Neural cell (in vitro differentiated cells): Measurements from ENCODE around the gene TGFBRAP1. TPM values are rescaled to one million over a fixed set of nuclear protein-coding genes. Genes with fewer than 3 reads are reported as not detected.

Experiments used
- H2AFZ ChIP-seq: fragments of 200-600, 300-800 bp; sonication (generic), shearing (Covaris generic); 2 replicates; pipeline ENCODE4 v1.6.0; 2014; ENCODE audit warnings: low read depth, mild to moderate bottlenecking, antibody characterized with exemption, low read length, moderate library complexity
- H3F3A ChIP-seq: fragments of 200-600 bp; shearing (Covaris generic); 2 replicates; pipeline ENCODE4 v1.6.1; 2016; ENCODE audit warnings: mild to moderate bottlenecking, moderate library complexity, mixed read lengths, antibody characterized with exemption, low read length; ENCODE audit not compliant: insufficient read depth, poor library complexity, severe bottlenecking
- H3K27ac ChIP-seq: fragments of 200-600, 300-800 bp; sonication (generic), shearing (Covaris generic); 2 replicates; pipeline ENCODE4 v1.5.1; 2014; ENCODE audit warnings: mild to moderate bottlenecking, low read length, moderate library complexity
- H3K27me3 ChIP-seq: fragments of 300-800, 200-600 bp; sonication (generic), shearing (Covaris generic); 2 replicates; pipeline ENCODE4 v1.6.0; 2014; ENCODE audit warnings: mild to moderate bottlenecking, low read depth, low read length, moderate library complexity; ENCODE audit not compliant: insufficient read depth
- H3K36me3 ChIP-seq: fragments of 300-800, 200-600 bp; sonication (generic), shearing (Covaris generic); 2 replicates; pipeline ENCODE4 v1.5.1; 2014; ENCODE audit warnings: mild to moderate bottlenecking, antibody characterized with exemption, low read length, moderate library complexity; ENCODE audit not compliant: insufficient read depth
- H3K4me2 ChIP-seq: fragments of 300-800, 200-600 bp; sonication (generic), shearing (Covaris generic); 2 replicates; pipeline ENCODE4 v1.6.0; 2014; ENCODE audit warnings: mild to moderate bottlenecking, low read length
- H3K4me3 ChIP-seq: fragments of 300-800, 200-600 bp; sonication (generic), shearing (Covaris generic); 2 replicates; pipeline ENCODE4 v1.5.1; 2014; ENCODE audit warnings: mild to moderate bottlenecking, low read length, moderate library complexity
- H3K79me2 ChIP-seq: fragments of 200-600 bp; shearing (Covaris generic); replicated peaks from 2 replicates; pipeline ENCODE4 v1.6.0; 2014; ENCODE audit warnings: mild to moderate bottlenecking, low read length, moderate library complexity; ENCODE audit not compliant: insufficient read depth
- H3K9ac ChIP-seq: fragments of 300-800, 200-600 bp; sonication (generic), shearing (Covaris generic); 2 replicates; pipeline ENCODE4 v1.6.1; 2016; ENCODE audit warnings: mild to moderate bottlenecking, low read length, mixed read lengths
- H3K9me2 ChIP-seq: fragments of 200-600 bp; shearing (Covaris generic); 2 replicates; pipeline ENCODE4 v1.6.1; 2016; ENCODE audit warnings: mild to moderate bottlenecking, low read length, mixed read lengths; ENCODE audit not compliant: insufficient read depth
- H3K9me3 ChIP-seq: fragments of 200-600, 300-800 bp; sonication (generic), shearing (Covaris generic); 2 replicates; pipeline ENCODE4 v1.6.1; 2016; ENCODE audit warnings: mild to moderate bottlenecking, mixed run types, low read length, moderate library complexity, mixed read lengths
- H4K20me1 ChIP-seq: fragments of 200-600 bp; shearing (Covaris generic); 2 replicates; pipeline ENCODE4 v1.6.1; 2016; ENCODE audit warnings: mild to moderate bottlenecking, mixed run types; ENCODE audit not compliant: insufficient read depth
- CTCF ChIP-seq: fragments of 450-650 bp; IDR thresholded peaks from 2 replicates; pipeline ENCODE4 v1.5.1; 2014; ENCODE audit warnings: antibody characterized with exemption, mild to moderate bottlenecking, moderate library complexity; ENCODE audit not compliant: poor library complexity, severe bottlenecking
- EP300 ChIP-seq: fragments of 450-650 bp; conservative IDR thresholded peaks from 2 replicates; pipeline ENCODE4 v1.6.1; 2014; ENCODE audit warnings: antibody characterized with exemption, mild to moderate bottlenecking, moderate library complexity; ENCODE audit not compliant: poor library complexity, severe bottlenecking
- EZH2 ChIP-seq: fragments of 200-600, 300-800 bp; shearing (Covaris generic), sonication (generic); IDR thresholded peaks from 2 replicates; pipeline ENCODE4 v1.6.1; 2014; ENCODE audit warnings: antibody characterized with exemption, low read length, borderline replicate concordance, mild to moderate bottlenecking; ENCODE audit not compliant: insufficient read depth, poor library complexity, severe bottlenecking
- MXI1 ChIP-seq: fragments of 450-650 bp; conservative IDR thresholded peaks from 2 replicates; pipeline ENCODE4 v1.6.1; 2014; ENCODE audit warnings: antibody characterized with exemption, mild to moderate bottlenecking; ENCODE audit not compliant: poor library complexity, severe bottlenecking
- POLR2AphosphoS5 ChIP-seq: IDR thresholded peaks from 2 replicates; pipeline ENCODE4 v1.6.1; 2012
- RAD21 ChIP-seq: fragments of 450-650 bp; conservative IDR thresholded peaks from 2 replicates; pipeline ENCODE4 v1.6.1; 2014; ENCODE audit warnings: antibody characterized with exemption, mild to moderate bottlenecking, moderate library complexity
- REST ChIP-seq: IDR thresholded peaks from 2 replicates; pipeline ENCODE4 v1.6.1; 2012; ENCODE audit warnings: borderline replicate concordance
- SMC3 ChIP-seq: fragments of 450-650 bp; conservative IDR thresholded peaks from 2 replicates; pipeline ENCODE4 v1.6.1; 2014; ENCODE audit warnings: antibody characterized with exemption, mild to moderate bottlenecking, moderate library complexity; ENCODE audit not compliant: poor library complexity
- TAF1 ChIP-seq: IDR thresholded peaks from 2 replicates; pipeline ENCODE4 v1.6.1; 2012; ENCODE audit warnings: low read depth
- polyA plus RNA-seq: library from polyadenylated mRNA; depleted of rRNA; stranded (reverse); fragments of >200 nt; gene quantifications from 2 replicates; pipeline ENCODE4 v1.2.3, GENCODE V29; 2014

The TGFBRAP1 gene
- polyA plus RNA-seq, 1 donor from 2014 or later, result 13.9 TPM

DNA sequence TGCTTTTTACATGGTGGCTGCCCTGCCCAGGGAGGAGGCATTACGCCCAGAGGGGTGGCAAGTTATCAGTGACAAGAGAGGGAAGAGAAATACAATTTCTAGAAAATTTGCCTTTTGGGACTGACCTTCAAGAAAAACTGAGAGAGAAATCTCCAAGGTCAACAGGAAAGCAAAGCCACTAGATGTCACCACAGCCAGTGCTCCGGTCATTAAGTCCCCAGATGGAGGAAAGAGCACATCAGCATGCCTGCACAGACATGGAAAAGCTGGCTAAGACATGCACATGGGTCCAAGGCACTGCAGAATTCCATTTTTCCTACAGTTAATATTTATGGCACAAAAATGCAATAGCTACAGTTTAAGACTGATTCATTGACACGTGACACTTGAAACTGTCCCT, 48.3 kb upstream of the TGFBRAP1 start:
- Histone ChIP-seq H3K27ac (no peak overlapping the region), H3K4me2 (no peak overlapping the region), H3K27me3 (no peaks in the 10 kb centered on the region), H4K20me1 (no peaks in the 10 kb centered on the region), H3K79me2 (no peaks in the 10 kb centered on the region), H3K9me3 (no peaks in the 10 kb centered on the region), H3F3A (no peaks in the 10 kb centered on the region), H3K9ac (no peak overlapping the region), H3K36me3 (no peaks in the 10 kb centered on the region), H2AFZ (no peak overlapping the region), H3K9me2 (no peaks in the 10 kb centered on the region), H3K4me3 (no peak overlapping the region)
- TF ChIP-seq TAF1, result no peak
- TF ChIP-seq RAD21, result no peak
- no peak for TF ChIP-seq EZH2
- no peak for TF ChIP-seq CTCF
- no peak for TF ChIP-seq EP300
- TF ChIP-seq SMC3, result no peak
- no peak for TF ChIP-seq POLR2AphosphoS5
- no peak for TF ChIP-seq MXI1
- TF ChIP-seq REST, result no peak

DNA sequence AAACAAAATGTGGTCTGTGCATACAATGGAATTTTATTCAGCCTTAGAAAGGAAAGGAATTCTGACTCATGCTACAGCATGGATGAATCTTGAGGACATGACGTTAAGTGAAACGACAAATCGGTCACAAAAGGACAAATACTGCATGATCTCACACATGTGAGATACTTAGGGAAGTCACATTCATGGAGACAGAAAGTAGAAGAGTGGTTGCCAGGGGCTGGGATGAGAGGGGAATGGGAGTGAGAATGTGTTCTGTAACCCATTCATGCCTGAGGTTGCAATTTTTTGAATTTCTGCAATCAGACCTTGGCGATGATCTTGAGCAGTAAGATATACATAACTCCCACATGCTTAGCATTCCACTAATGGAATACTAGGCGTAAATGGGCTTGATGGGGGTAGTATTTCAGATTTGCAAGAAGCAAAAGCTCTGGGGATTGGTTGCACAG, 47.3 kb upstream of the TGFBRAP1 start:
- Histone ChIP-seq H2AFZ (no peak overlapping the region), H3K79me2 (no peaks in the 10 kb centered on the region), H3K9me2 (no peaks in the 10 kb centered on the region), H3K9ac (no peak overlapping the region), H3F3A (no peaks in the 10 kb centered on the region), H4K20me1 (no peaks in the 10 kb centered on the region), H3K36me3 (no peaks in the 10 kb centered on the region), H3K9me3 (no peaks in the 10 kb centered on the region), H3K4me2 (no peak overlapping the region), H3K27me3 (no peaks in the 10 kb centered on the region), H3K27ac (no peak overlapping the region), H3K4me3 (no peak overlapping the region)
- no peak for TF ChIP-seq CTCF
- TF ChIP-seq TAF1, result no peak
- TF ChIP-seq SMC3, result no peak
- TF ChIP-seq MXI1, result no peak
- no peak for TF ChIP-seq EP300
- no peak for TF ChIP-seq REST
- TF ChIP-seq POLR2AphosphoS5, result no peak
